Mesenteric fat pad (tissue), 1 donor: ENCODE data around the gene ABI3BP. TPM values are rescaled to one million over a fixed set of nuclear protein-coding genes. Genes with fewer than 3 reads are reported as not detected.

Experiments used
- DNase-seq: peaks from one replicate; pipeline ENCODE4 v3.0.0-alpha.2; 2020; ENCODE audit warnings: low spot score
- total RNA-seq: library from RNA; stranded (reverse); fragmentation: NEBNext Ultra II Directional; extraction: Animal tissue kit (Norgen Biotek cat#: 25700); gene quantifications from one replicate; pipeline ENCODE4 v1.2.1, GENCODE V29; 2021
- donor health status: DM: yes; HTN: yes; CAD: no.

Gene ABI3BP
- total RNA-seq, 1 donor from 2014 or later, result 37.1 TPM

DNA sequence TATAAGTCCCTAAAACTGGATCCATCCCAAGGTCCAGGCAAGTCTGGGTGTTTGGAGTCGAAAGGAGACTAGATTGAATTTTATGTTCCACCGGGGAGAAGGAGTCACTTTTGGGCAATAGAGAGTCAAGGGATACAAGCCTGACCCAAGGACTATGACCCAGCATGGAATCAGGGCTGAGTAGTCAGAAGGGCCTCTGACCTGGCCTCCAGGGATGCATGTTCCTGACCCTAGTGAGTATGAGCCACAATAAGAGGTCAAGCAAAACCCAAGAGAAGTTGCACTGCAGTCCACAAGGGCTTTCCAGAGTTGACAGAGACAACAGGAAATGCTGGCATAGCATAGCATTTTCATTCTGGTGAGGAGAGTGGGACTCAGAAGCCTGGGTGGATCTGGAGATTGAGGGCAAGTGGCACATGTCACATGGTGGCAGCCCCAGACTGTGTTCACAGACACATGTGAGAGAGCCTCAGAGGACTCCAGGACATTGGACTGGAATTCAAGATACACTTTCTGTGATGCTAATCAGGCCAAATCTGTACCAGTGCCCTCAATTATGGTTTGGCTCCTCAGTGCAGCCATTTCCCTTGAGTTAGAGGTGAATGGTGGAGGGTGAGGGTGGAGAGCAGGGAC lies 217.0 kb downstream of the ABI3BP start:
- DNase-seq, result no peak

DNA sequence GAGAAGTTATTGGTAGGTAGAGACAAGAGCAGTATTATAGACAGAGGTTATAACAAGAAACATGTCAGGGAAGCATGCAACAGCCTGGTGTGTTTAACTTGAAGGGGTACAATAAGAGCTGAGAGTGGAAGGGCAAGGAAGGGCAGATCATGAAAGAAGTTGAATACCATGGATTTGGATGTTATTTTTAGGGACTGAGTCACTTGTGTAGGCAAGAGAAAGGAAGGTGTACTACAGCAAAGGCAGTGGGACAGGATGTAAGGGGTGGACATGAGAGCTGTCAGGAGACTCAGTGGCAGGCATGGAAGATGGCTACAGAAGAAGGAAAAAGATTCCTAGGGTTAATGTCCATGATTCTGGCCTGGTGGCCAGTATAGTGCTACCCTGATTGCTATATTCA lies 217.6 kb downstream of the ABI3BP start:
- DNase-seq, result no peak

DNA sequence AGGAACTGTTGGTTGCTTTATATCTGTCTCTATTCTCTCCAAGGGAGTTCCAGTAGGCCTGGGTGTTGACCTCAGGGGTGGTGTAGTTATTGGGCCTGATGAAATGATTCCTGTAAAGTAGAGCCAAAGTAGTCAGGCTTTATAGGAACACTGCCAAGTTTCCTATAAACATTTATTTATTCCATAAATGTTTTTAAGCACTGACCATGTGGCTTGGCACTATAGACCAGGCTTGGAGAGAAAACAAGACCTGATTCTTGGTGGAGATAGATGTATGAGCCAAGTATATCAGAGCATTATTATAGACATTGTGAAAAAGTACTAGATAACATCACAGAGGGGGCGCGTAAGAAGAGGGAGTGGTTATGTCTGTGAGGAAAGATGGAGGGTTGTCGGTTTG lies 218.0 kb downstream of the ABI3BP start:
- no peak for DNase-seq

DNA sequence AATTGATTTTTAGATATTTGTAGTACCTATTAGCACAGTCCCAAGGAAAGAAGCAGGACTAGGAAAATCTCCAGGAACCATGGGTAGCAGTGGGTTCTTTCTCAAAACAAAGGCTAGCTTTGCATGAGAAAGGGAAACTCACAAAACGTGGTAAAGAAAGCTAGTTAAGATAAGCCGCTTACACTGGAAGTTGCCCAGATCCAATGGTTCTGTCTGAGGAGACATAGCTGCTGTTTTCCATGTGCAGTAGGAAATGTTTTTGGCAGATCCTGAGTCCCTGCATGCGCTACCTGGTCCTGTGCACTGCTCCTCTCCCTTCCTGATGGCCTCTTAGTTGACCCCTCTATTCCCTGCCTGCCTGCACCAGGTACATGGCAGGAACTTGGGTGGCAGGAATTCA lies 223.5 kb downstream of the ABI3BP start:
- no peak for DNase-seq

DNA sequence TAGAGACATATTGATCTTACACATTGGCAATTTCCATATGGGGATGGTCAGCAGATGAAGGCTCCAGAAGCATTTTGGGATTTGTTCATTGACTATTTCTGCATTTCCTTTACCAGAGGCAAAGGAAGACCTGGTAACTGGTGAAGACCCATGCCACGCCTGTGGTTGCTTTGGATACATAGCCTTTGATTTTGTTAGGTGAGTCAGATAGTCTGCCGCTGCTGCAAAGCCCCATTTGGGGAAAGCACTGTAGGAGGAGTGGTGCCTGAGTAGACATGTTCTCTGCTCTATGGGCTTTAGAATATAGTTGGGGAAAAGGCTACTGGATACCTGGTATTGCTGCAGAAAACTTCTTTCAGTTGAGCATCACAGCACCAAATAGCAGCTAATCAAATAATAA lies 227.2 kb downstream of the ABI3BP start:
- DNase-seq, result no peak

DNA sequence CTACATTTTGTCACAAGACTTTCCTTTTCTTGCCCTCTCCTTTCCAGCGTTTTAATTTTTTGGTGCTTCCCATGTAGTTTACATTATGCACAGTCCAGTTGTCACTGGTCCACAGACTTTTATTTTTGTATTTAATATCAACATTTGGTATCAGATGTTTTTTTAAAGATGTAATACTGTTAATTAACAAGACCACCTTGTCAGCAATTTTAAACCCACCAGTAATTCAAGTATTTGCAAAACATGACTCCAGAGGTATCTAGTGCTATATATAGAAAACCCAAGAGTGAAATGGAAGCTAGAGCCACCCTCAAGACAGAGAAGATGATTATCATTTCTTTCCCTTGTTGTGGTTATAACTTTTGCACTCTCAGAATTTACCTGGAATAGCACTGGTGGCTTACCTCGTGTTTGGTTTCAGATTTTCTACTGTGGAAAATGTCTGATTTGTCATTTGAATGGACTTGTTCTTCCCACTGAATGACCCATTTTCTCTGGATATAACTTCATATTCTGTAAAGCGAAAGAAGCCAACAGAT lies 227.7 kb downstream of the ABI3BP start:
- no peak for DNase-seq

DNA sequence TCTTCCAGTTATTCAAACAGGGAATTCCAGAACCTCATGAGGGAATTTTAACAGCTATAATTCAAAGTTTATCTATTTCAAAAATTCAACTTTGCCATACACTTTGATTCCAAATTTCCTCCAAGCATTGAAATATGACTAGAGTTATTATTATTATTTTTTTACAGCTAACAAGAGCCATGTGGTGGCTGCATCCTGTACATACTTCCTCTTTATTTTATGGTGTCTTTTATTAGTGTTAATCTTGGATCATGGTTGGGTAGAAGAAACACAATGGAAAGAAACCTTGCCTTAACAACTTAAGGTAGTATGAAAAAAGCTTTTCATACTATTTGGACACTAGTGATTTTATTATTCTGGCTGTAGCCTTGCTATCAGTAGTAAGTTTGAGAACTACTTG lies 231.3 kb downstream of the ABI3BP start:
- no peak for DNase-seq

DNA sequence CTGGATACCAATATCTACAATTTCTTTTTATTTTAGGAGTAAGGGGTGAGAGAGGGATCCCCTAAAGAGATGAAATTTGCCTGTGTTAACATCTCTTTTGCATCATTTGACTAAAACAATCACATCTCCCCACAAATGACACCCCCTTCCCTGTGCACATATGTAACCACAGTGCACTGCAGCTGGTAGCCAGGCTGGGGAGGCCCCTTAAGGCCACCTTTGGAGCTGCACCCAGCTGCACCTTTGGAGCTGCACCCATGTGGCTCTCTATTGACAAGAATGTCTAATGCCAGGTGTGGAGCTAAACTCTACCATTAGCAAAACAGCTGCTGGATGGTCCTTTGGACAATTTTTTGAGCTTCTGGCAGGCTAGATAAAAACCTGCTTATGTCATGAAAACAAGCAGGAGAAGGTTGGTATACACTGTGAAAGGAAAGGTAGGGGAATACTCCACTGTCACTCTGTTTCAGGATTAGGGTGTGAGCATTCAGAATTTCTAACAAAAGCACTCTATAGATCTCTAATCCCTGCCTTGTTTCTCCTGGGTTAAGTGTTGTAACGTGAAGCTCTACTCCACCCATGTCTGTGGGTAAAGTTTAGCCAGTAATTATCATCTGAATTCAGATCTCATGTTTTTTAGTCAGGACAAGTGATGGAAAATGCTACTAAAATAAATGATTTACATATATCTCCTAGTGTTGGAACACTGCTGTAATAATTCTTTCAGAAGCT lies 231.8 kb downstream of the ABI3BP start:
- no peak for DNase-seq

DNA sequence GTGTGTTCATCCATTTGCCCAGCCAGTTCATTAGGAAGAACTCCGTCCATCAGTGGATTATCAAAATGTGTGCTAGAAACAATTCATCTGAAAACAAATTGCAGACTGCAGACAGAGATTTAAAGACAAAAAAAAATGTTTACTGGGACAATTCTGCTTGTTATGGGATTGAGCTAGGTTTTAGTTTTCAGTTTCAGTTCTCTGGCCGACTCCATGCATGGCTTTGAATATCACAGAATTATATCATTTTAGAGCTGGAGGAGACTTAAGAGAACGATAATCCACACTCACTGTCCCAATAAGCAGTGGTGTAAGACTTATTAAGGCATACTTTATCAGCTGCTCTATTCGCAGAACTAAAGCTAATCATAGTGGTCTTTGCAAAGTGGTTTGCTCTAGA lies 232.8 kb downstream of the ABI3BP start:
- DNase-seq, result no peak

DNA sequence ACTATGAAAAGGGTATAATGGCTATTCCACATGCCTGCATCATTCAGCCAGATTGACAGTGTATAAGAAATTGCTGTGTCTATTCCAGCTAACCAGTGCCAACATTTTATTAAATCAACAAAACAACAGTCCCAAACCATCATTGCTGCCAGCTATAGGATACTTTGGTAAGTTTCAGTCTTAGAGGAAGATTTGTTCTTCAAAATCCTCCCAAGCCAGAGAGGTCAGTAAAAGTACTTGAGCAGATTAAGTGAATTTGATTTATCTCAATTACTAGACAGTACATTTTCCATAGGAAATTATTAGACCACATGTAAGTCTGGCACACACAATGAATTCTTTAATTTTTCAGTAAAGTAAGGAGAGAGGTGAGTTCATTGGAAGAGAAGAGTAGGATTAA lies 233.3 kb downstream of the ABI3BP start:
- no peak for DNase-seq

DNA sequence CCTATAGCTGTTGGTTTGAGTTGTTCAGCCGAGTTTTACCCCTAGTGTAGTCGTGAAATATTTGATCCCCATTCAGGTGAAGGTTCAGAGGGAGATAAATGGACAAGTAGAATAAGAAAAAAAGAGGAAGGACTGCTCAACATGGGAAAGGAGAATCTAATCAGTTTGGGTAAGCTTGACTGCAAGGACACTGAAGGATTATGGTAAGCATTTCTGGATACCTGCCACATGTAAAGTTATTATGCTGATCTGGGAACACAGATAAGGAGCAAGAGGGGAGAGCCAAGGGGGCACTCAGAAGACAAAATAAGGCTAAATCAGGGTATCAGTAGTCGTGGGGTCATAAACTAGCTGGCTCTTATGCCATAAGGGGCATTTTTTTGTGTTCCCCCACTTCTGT lies 234.1 kb downstream of the ABI3BP start:
- no peak for DNase-seq

DNA sequence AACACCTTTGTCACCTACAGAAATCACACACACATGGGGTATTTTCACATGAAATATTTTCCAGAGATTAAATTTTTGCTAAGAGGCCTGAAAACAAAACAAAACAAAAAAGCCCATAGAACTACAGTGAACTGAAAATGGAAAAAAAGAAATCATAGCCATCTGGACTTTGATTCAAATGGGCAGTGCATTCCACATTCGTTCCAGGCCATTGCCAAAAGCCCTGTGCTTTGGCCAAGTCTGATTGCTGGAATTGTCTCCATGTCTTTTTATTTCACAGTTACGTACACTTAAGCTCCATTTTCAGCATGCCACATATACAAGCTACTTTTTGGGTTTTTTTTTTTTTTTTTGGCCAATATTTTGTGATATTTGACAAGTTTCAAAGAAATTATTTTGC lies 236.8 kb downstream of the ABI3BP start:
- DNase-seq, result no peak

DNA sequence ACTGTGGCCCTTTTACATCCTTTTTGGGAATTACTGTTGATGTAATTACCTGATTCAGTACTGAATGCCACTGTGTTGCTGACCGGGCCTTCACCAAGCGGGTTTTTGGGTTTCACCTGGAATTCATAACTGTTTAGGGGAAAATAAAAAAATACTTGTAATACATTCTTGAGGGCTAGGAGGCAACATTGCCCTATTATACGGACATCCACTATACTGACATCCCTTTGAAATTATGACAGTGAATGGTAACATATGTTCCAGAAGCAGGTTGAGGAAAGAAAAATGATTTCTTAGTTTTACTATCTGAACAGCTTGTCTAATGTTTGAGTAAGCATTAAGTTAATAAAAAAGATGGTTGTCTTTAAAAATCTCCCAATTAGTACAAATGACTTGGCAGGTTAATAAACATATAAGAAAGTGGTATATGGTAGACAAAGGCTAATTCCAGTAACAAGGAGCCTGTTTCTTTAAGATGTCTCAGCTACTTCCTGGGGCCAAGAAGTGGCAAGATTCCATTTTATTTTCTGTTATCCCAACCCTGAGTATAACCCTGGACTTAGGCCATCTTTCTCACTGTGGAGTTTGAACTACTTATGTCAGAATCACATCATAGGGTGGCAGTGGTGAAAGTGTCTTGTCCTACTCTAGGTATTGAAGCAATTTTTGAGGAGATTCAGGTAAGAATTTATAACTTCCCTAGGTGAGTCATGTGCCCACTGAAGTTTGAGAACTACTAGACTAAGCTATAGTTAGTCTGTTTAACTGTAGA lies 238.5 kb downstream of the ABI3BP start:
- no peak for DNase-seq

DNA sequence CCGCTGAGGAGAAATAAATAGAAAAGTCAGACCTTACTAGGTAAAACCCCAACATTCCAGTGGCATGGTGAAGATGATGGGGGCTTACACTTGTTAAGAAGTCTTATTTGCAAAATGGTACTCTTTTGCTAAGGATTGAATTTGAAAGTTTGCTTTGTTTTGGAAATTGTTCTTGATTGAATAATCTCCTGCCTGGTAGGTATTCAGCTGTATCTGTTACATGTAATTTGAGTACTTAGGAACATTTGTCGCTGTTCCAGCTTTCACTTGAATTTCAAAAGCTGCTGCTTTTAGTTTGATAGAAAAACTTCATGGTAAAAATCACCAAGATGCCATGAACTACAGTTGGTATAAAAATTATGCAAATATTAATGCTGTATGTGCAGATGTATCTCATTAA lies 239.4 kb downstream of the ABI3BP start:
- no peak for DNase-seq

DNA sequence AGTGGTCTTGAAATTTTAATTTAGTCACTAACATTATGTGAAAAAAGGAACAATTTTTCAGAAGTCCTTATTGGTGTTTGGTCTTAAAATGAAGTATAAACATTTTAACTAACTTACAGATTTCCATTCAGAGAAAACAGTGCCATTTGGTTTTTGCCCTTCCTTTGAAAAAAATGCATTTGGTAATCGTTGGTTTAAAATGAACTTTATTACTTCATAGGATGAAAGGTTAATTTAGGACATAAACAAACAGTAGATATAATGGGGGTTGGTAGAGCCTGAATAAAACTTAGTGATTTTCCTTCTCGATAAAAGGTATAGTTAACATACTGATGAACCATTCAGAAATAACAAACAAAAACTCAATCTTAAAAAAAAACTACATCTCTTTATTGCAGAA lies 244.3 kb downstream of the ABI3BP start:
- DNase-seq, result no peak

DNA sequence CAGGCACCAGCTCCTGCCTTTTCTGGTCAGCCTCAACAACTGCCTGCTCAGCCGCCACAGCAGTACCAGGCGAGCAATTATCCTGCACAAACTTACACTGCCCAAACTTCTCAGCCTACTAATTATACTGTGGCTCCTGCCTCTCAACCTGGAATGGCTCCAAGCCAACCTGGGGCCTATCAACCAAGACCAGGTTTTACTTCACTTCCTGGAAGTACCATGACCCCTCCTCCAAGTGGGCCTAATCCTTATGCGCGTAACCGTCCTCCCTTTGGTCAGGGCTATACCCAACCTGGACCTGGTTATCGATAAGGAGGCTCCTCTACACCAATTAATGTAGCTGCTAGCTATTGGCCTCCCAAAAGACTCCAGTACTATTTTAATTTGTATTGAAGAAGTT lies 245.0 kb downstream of the ABI3BP start:
- no peak for DNase-seq

DNA sequence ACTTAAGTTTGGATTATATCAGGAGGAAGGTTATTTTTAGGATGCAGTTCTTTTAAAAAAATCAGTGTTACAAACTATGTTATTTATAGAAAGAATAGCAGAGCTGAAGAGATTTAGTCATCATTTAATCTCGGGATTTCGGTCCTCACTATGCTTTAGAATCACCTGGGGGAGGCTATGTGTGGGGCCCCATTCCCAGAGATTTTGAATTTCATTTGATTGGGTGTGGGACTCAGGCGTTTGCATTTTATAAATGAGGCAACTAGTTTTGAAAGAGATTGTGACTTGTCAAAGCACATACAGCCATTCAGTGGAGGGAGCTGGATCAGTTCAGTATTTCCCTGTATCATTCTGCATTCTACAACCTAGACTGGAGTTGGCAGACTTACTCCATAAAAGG lies 247.1 kb downstream of the ABI3BP start:
- no peak for DNase-seq

DNA sequence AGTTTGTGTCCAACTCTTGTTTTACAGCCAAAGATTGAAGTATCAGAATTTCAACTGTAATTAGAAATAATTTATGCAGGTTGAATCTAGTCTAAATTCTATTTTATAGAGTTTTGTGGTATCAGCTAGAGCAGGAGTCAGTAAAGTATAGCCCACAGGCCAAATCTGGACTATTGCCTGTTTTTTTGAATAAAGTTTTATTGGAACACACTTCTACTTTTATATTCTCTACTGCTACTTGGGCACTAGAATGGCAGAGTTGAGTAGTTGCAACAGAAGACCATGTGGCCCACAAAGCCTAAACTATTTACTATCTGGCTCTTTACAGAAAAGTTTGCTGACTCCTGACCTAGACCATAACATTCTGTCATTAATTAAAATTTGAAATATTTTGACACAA lies 247.6 kb downstream of the ABI3BP start:
- DNase-seq, result no peak

DNA sequence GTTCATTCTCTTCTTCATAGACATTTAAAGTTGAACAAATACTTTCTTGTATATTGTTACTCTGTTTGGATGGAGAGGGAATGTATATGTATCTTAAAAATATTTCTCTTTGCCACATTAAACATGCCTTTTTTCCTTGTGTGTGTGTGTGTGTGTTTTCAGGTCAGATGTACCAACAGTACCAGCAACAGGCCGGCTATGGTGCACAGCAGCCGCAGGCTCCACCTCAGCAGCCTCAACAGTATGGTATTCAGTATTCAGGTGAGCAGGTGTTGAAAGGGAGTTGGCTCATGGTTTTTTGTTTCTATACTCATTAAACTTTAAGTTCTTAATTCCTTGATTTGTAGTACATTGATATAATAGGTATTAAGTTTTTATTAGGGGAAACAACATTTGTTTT lies 248.6 kb downstream of the ABI3BP start:
- DNase-seq, result no peak

DNA sequence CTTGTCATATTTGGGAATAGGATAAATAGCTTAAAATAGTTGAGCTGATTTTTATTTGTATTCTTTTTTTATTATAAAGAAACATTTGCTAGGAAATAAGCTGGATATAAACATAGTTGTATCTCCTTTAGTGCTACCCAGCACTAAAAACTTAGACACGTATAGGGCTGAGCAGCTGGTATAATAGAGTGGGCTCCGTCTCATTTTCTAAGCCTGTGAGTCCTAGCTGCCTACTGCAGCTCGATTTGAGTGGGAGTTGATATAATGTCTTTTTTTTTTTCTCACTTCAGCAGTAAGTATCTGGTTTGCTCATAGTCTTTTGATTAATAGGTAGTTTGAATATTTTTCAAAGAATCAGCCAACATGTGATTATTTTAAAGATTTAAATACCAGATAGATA lies 249.7 kb downstream of the ABI3BP start:
- DNase-seq, result no peak

DNA sequence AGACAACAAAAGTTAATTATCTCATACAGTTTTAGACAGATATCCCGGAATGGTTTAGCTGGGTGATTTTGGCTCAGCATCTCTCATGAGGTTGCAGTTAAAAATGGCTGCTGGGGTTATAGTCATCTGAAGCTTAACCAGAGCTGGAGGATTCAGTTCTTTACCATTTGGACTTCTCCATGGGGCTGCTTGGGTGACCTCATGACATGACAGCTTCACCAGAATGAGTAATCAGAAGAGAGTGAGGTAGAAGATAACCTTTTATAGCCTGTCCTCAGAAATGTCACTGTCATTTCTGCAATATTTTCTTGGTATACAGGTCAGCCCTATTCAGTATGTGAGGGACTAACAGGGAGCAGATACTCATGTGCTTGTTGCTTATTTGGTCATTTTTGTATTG lies 253.0 kb downstream of the ABI3BP start:
- DNase-seq, result no peak

DNA sequence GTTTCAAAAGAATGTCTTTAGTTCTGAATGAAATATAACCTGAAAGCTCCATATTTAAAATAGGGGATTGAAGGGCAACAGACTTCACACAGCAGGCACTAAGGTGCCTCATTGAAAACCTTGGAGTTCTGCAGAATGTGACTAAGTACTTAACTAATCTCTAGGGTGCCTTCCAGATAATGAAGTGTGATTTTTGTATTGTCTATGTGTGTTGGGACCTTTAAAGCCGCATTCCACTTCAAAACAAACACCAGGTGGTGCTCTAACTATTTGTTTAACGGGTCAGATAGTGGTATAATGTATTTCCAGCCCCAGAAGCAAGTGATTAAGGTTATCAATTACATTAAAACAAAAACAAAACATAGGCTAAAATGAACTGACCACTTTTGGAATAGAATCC lies 255.9 kb downstream of the ABI3BP start:
- no peak for DNase-seq
